MM.1S (cell line): Measurements from ENCODE around the gene TNFAIP8.

Source experiments
- EZH2 ChIP-seq: fragments of 300-600 bp; sonication (generic); optimal IDR thresholded peaks from 2 replicates; pipeline ENCODE3; 2017; ENCODE audit warnings: low read depth, mild to moderate bottlenecking, antibody characterized with exemption, low read length, mixed read lengths
- TF ChIP-seq, protein P1 (sequence below): fragments of 300-600 bp; sonication (generic); IDR thresholded peaks from 2 replicates; pipeline ENCODE4 v1.5.1; 2016; ENCODE audit warnings: antibody characterized with exemption, low read length, mixed read lengths

GRCh38 chr5:119385136-119385535, 29.3 kb downstream of the TNFAIP8 start:
- TF ChIP-seq, protein P1, sequence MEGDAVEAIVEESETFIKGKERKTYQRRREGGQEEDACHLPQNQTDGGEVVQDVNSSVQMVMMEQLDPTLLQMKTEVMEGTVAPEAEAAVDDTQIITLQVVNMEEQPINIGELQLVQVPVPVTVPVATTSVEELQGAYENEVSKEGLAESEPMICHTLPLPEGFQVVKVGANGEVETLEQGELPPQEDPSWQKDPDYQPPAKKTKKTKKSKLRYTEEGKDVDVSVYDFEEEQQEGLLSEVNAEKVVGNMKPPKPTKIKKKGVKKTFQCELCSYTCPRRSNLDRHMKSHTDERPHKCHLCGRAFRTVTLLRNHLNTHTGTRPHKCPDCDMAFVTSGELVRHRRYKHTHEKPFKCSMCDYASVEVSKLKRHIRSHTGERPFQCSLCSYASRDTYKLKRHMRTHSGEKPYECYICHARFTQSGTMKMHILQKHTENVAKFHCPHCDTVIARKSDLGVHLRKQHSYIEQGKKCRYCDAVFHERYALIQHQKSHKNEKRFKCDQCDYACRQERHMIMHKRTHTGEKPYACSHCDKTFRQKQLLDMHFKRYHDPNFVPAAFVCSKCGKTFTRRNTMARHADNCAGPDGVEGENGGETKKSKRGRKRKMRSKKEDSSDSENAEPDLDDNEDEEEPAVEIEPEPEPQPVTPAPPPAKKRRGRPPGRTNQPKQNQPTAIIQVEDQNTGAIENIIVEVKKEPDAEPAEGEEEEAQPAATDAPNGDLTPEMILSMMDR, result no peak
- TF ChIP-seq EZH2, result no peak
